GM23338 (cell line): ENCODE data around the gene TOM1L2. TPM values are rescaled to one million over a fixed set of nuclear protein-coding genes. Genes with fewer than 3 reads are reported as not detected.
A peak's percentile ranks its signal among the peaks of the same experiment; 100 is the strongest.

Source experiments
- ATAC-seq: fragments of 200-7000 bp; cut with Tn5 transposase; 3 replicates; pipeline ENCODE4 v1.9.1; 2020
- DNase-seq: peaks from one replicate; pipeline ENCODE4 v3.0.0-alpha.2; 2015; ENCODE audit warnings: low spot score
- H2AFZ ChIP-seq: fragments of 200-600 bp; sonication (generic); 2 replicates; pipeline ENCODE4 v1.8.0; 2016; ENCODE audit warnings: antibody characterized with exemption, mild to moderate bottlenecking, moderate library complexity
- H3F3A ChIP-seq: fragments of 200-600 bp; sonication (generic); replicated peaks from 2 replicates; pipeline ENCODE4 v1.8.0; 2017; ENCODE audit warnings: antibody characterized with exemption, mixed run types, low read depth
- H3K27ac ChIP-seq: fragments of 200-600 bp; sonication (generic); 2 replicates; pipeline ENCODE4 v1.6.1; 2016; ENCODE audit warnings: low read depth
- H3K27me3 ChIP-seq: fragments of 200-600 bp; sonication (generic); 2 replicates; pipeline ENCODE4 v1.8.0; 2016; ENCODE audit warnings: mild to moderate bottlenecking, mixed run types, moderate library complexity; ENCODE audit not compliant: insufficient read depth
- H3K36me3 ChIP-seq: fragments of 200-600 bp; sonication (generic); 2 replicates; pipeline ENCODE4 v1.8.0; 2016; ENCODE audit warnings: mild to moderate bottlenecking; ENCODE audit not compliant: insufficient read depth
- H3K4me1 ChIP-seq: fragments of 200-600 bp; sonication (generic); 2 replicates; pipeline ENCODE4 v1.8.0; 2016; ENCODE audit warnings: mild to moderate bottlenecking, moderate library complexity; ENCODE audit not compliant: insufficient read depth
- H3K4me2 ChIP-seq: fragments of 200-600 bp; sonication (generic); 2 replicates; pipeline ENCODE4 v1.7.1; 2017; ENCODE audit warnings: mixed run types
- H3K4me3 ChIP-seq: fragments of 200-600 bp; sonication (generic); 2 replicates; pipeline ENCODE4 v1.6.1; 2016; ENCODE audit warnings: mixed run types
- H3K79me2 ChIP-seq: fragments of 200-600 bp; sonication (generic); replicated peaks from 2 replicates; pipeline ENCODE4 v1.8.0; 2017; ENCODE audit warnings: mild to moderate bottlenecking; ENCODE audit not compliant: insufficient read depth
- H3K9me2 ChIP-seq: fragments of 200-600 bp; sonication (generic); 2 replicates; pipeline ENCODE4 v1.8.0; 2017; ENCODE audit not compliant: insufficient read depth
- H4K20me1 ChIP-seq: fragments of 200-600 bp; sonication (generic); replicated peaks from 2 replicates; pipeline ENCODE4 v1.8.0; 2017; ENCODE audit warnings: mild to moderate bottlenecking; ENCODE audit not compliant: insufficient read depth
- H3K27ac Mint-ChIP-seq: 2 replicates; pipeline ENCODE4 v1.8.0; 2020; ENCODE audit warnings: inconsistent platforms, mild to moderate bottlenecking, moderate library complexity, mixed read lengths
- H3K27me3 Mint-ChIP-seq: 3 replicates; pipeline ENCODE4 v1.8.0; 2022; ENCODE audit warnings: low read depth, mild to moderate bottlenecking, moderate library complexity, mixed read lengths, inconsistent platforms; ENCODE audit not compliant: insufficient read depth, poor library complexity
- H3K36me3 Mint-ChIP-seq: 3 replicates; pipeline ENCODE4 v1.8.0; 2021; ENCODE audit warnings: low read depth, mild to moderate bottlenecking, inconsistent platforms, moderate library complexity, mixed read lengths
- H3K4me1 Mint-ChIP-seq: 3 replicates; pipeline ENCODE4 v1.8.0; 2020; ENCODE audit warnings: mild to moderate bottlenecking, inconsistent platforms, mixed read lengths
- H3K4me3 Mint-ChIP-seq: 3 replicates; pipeline ENCODE4 v1.8.0; 2021; ENCODE audit warnings: moderate library complexity, mild to moderate bottlenecking, inconsistent platforms, mixed read lengths
- H3K9me3 Mint-ChIP-seq: 3 replicates; pipeline ENCODE4 v1.8.0; 2020; ENCODE audit warnings: moderate library complexity, mild to moderate bottlenecking, inconsistent platforms, mixed read lengths
- CREB1 ChIP-seq: fragments of 250-450 bp; sonication (Bioruptor Pico); IDR thresholded peaks from 2 replicates; pipeline ENCODE4 v1.5.0; 2020; ENCODE audit warnings: low read depth, mild to moderate bottlenecking, moderate library complexity
- EZH2phosphoT487 ChIP-seq: fragments of 200-600 bp; sonication (generic); IDR thresholded peaks from one replicate; pipeline ENCODE4 v1.8.1; 2018; ENCODE audit warnings: antibody characterized with exemption; ENCODE audit not compliant: unreplicated experiment
- JUNB ChIP-seq: IDR thresholded peaks from one replicate; pipeline ENCODE4 v1.6.1; 2016; ENCODE audit warnings: antibody characterized with exemption; ENCODE audit not compliant: unreplicated experiment
- POLR2AphosphoS5 ChIP-seq: IDR thresholded peaks from 2 replicates; pipeline ENCODE4 v1.6.1; 2016; ENCODE audit warnings: antibody characterized with exemption, low read depth
- STAT1 ChIP-seq: IDR thresholded peaks from one replicate; pipeline ENCODE4 v1.6.1; 2016; ENCODE audit warnings: antibody characterized with exemption; ENCODE audit not compliant: unreplicated experiment
- ZNF114 ChIP-seq: fragments of 250-450 bp; sonication (Bioruptor Pico); IDR thresholded peaks from 2 replicates; pipeline ENCODE4 v1.5.0; 2020; ENCODE audit warnings: mild to moderate bottlenecking, moderate library complexity
- ZNF331 ChIP-seq: fragments of 250-450 bp; sonication (Bioruptor Pico); IDR thresholded peaks from 2 replicates; pipeline ENCODE4 v1.5.0; 2020; ENCODE audit warnings: low read depth, mild to moderate bottlenecking, moderate library complexity
- polyA plus RNA-seq: library from polyadenylated mRNA; unstranded; fragments of >200 nt; fragmentation: Nextera tagmentation; extraction: Ambion mirVana; gene quantifications from 2 replicates; pipeline ENCODE4 v1.2.1, GENCODE V29; 2016
- total RNA-seq: library from RNA; depleted of rRNA; stranded (reverse); fragments of >200 nt; shearing (Covaris generic); gene quantifications from 2 replicates; pipeline ENCODE4 v1.2.3, GENCODE V29; 2014
- TF ChIP-seq, protein P1 (sequence below): IDR thresholded peaks from one replicate; pipeline ENCODE4 v1.6.1; 2018; ENCODE audit warnings: antibody characterized with exemption; ENCODE audit not compliant: unreplicated experiment
- TF ChIP-seq, protein P2 (sequence below), 2 experiments: fragments of 200-600 bp in 1 of 2; sonication (generic) in 1 of 2; conservative IDR thresholded peaks; 2 replicates each; pipeline versions ENCODE4 v1.5.1 to v1.6.1; 2016 to 2017; ENCODE audit warnings: antibody characterized with exemption in 2 of 2, low read depth in 2 of 2, mild to moderate bottlenecking in 2 of 2, moderate library complexity in 1 of 2
- TF ChIP-seq, protein P3 (sequence below): IDR thresholded peaks from 2 replicates; pipeline ENCODE4 v1.6.1; 2016; ENCODE audit warnings: antibody characterized with exemption

TOM1L2 gene
- total and polyA plus RNA-seq, 2 experiments from 2014 or later, result 3.3 TPM

DNA sequence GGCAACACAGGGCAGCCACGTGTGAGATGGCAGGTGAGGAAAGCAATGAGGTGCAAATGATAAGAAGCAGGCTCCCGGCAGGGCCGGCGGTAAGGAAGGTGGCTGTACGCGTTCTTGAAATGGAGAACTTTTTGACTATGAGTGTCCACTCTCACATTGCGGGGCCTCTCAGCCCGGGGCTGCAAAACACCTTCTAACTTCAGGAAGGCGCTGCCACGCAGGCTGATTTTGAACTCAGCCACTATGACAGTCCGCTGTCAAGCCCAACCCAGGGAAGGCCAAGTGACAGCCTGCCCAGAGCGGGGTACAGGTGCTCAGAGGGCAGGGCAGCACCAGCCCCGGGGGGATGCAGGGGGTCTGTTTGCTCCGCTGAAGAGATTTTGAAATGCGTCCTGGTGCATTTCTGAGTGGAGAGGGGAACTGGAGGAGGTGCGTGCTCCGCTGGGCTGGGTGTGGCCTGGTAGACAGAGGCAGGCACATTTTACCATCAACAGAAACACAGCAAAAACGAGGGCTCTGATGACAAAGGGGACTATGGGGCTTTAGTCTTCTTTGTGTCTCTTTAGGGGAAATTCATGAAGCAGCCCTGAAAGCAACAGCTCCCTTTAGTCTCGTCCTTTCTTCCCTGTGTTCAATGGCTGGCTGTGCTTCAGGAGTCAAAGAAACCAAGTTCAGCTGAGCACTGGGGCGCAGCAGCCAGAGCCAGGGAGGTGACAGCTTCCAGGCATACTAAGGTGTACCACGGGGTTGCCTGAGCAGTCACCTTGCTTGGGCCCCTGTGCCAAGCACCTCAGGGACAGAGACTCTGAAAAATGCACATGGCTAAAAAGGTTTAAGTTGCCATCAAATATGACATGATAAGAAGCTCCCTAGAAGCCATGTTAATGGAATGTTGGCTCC lies 120.8 kb downstream of the TOM1L2 start (continued):
- no peak for TF ChIP-seq ZNF114 (CRISPR knock-in tag)
- TF ChIP-seq, protein P1, sequence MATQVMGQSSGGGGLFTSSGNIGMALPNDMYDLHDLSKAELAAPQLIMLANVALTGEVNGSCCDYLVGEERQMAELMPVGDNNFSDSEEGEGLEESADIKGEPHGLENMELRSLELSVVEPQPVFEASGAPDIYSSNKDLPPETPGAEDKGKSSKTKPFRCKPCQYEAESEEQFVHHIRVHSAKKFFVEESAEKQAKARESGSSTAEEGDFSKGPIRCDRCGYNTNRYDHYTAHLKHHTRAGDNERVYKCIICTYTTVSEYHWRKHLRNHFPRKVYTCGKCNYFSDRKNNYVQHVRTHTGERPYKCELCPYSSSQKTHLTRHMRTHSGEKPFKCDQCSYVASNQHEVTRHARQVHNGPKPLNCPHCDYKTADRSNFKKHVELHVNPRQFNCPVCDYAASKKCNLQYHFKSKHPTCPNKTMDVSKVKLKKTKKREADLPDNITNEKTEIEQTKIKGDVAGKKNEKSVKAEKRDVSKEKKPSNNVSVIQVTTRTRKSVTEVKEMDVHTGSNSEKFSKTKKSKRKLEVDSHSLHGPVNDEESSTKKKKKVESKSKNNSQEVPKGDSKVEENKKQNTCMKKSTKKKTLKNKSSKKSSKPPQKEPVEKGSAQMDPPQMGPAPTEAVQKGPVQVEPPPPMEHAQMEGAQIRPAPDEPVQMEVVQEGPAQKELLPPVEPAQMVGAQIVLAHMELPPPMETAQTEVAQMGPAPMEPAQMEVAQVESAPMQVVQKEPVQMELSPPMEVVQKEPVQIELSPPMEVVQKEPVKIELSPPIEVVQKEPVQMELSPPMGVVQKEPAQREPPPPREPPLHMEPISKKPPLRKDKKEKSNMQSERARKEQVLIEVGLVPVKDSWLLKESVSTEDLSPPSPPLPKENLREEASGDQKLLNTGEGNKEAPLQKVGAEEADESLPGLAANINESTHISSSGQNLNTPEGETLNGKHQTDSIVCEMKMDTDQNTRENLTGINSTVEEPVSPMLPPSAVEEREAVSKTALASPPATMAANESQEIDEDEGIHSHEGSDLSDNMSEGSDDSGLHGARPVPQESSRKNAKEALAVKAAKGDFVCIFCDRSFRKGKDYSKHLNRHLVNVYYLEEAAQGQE, result no peak
- TF ChIP-seq, protein P2, sequence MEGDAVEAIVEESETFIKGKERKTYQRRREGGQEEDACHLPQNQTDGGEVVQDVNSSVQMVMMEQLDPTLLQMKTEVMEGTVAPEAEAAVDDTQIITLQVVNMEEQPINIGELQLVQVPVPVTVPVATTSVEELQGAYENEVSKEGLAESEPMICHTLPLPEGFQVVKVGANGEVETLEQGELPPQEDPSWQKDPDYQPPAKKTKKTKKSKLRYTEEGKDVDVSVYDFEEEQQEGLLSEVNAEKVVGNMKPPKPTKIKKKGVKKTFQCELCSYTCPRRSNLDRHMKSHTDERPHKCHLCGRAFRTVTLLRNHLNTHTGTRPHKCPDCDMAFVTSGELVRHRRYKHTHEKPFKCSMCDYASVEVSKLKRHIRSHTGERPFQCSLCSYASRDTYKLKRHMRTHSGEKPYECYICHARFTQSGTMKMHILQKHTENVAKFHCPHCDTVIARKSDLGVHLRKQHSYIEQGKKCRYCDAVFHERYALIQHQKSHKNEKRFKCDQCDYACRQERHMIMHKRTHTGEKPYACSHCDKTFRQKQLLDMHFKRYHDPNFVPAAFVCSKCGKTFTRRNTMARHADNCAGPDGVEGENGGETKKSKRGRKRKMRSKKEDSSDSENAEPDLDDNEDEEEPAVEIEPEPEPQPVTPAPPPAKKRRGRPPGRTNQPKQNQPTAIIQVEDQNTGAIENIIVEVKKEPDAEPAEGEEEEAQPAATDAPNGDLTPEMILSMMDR (conservative IDR thresholded peaks at IDR 0.05; ENCODE audit: low read depth in 2 of 2), result no peak
- TF ChIP-seq ZNF331, result no peak
- no peak for TF ChIP-seq JUNB
- no peak for TF ChIP-seq EZH2phosphoT487

DNA sequence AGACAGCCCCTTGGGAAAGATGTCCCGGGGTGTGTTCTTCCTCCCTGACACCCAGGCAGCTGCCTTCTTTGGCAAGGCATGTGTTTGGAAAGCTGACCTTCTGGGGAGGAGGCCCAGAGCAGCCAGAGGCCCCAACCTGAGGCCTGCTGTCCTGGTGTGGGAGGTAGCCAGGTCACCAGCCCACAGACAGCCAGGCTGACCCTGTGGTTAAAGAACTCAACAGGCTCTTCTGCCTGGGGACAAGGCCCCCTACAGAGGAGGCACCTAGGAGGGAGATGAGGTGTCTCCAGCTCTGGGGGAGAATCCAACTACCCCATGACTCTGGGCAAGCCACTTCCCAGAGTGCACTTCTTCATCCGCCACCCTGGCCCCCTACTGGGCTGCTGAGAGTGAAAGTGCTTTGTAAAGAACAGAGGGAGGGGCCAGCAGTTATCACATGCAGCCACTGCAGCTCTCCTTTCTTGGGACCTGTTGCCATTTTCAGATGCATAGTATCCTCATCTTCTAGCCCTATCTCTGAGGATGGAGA lies 122.3 kb downstream of the TOM1L2 start:
- no peak overlapping the region for H3K27ac Mint-ChIP-seq
- Histone ChIP-seq H3K27ac (no peak overlapping the region), H3K9me2 (no peaks in the 10 kb centered on the region), H2AFZ (no peak overlapping the region), H4K20me1 (no peaks in the 10 kb centered on the region), H3K79me2 (no peaks in the 10 kb centered on the region), H3K36me3 (no peaks in the 10 kb centered on the region), H3K27me3 (no peaks in the 10 kb centered on the region), H3K4me1 (peaks cover 19% of the 10 kb centered on the region), H3F3A (no peaks in the 10 kb centered on the region), H3K4me2 (no peak overlapping the region), H3K4me3 (no peak overlapping the region)
- peaks cover 19% of the 10 kb centered on the region for H3K27me3 Mint-ChIP-seq
- TF ChIP-seq POLR2AphosphoS5 (no peak), STAT1 (no peak), ZNF114 (CRISPR knock-in tag) (no peak), ZNF331 (no peak), CREB1 (CRISPR knock-in tag) (no peak)
- TF ChIP-seq, protein P2 (conservative IDR thresholded peaks at IDR 0.05; ENCODE audit: low read depth in 2 of 2), result no peak
- TF ChIP-seq, protein P3, sequence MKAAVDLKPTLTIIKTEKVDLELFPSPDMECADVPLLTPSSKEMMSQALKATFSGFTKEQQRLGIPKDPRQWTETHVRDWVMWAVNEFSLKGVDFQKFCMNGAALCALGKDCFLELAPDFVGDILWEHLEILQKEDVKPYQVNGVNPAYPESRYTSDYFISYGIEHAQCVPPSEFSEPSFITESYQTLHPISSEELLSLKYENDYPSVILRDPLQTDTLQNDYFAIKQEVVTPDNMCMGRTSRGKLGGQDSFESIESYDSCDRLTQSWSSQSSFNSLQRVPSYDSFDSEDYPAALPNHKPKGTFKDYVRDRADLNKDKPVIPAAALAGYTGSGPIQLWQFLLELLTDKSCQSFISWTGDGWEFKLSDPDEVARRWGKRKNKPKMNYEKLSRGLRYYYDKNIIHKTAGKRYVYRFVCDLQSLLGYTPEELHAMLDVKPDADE, result no peak
- no peaks in the 10 kb centered on the region for H3K9me3 Mint-ChIP-seq
- peak; percentile 35 for ATAC-seq
- H3K4me1 Mint-ChIP-seq, result peaks cover 53% of the 10 kb centered on the region
- peak; percentile 63 for DNase-seq
- no peaks in the 10 kb centered on the region for H3K36me3 Mint-ChIP-seq
- H3K4me3 Mint-ChIP-seq, result no peak overlapping the region
